Stimulated activated CD8-positive, alpha-beta memory T cell treated with anti-CD3 and anti-CD28 coated beads, Interleukin-4, amount 100 ng/mL, for 24 hours (primary cell): Measurements from ENCODE around the gene SLC35G3.
"Not testable (repeated sequence)": the region's sequence is repeated elsewhere in the genome, so short reads cannot be mapped to it uniquely, and the experiment has no call there.

Source experiments
- DNase-seq: peaks from one replicate; pipeline ENCODE4 v3.0.0-alpha.2; 2020; ENCODE audit warnings: low read depth

Gene SLC35G3

DNA sequence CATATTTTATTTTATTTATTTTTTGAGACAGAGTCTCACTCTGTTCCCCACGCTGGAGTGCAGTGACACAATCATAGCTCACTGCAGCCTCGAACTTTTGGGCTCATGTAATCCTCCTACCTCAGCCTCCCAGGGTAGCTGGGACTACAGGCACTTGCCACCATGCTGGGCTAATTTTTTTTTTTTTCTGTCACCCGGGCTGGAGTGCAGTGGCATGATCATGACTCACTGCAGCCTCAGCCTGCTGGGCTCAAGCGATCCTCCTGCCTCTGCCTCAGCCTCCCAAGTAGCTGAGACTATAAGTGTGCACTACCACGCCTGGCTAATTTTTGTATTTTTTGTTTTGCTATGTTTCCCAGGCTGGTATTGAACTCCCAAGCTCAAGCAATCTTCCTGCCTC, 29.5 kb downstream of the SLC35G3 start:
- no peak for DNase-seq

DNA sequence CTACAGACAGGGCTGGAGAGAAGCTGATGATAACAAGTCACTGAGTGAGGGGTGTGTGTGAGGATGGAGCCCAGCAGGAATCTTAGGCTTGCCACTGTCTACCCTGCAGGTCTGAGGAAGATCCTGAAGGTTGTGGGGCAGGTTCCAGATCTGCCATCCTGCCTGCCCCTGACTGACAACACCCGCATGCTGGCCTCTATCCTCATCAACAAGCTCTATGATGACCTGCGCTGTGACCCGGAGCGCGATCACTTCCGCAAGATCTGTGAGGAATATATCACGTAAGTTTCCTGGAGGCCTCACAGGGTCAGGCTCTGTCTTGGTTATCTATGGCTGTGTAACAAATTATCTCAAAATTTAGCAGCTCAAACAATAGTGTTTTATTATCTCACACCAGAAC, 30.3 kb downstream of the SLC35G3 start:
- DNase-seq, result no peak

DNA sequence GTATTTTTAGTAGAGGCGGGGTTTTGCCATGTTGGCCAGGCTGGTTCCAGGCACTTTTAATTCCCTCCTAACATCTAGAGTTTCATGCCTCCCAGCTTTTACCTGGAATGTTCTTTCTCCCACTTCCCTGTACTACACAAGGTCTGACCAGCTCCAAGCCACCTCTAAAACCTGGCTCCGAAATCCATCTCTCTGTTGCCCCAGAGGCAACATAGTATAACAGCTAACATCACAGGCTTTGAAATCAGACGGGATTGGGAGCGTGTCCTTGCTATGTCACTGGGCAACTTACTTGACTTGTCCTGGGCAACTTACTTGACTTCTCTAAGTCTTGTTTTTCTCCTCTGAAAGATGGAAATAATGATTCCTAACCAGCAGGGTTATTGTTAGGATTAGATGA, 31.4 kb downstream of the SLC35G3 start:
- DNase-seq, result no peak

DNA sequence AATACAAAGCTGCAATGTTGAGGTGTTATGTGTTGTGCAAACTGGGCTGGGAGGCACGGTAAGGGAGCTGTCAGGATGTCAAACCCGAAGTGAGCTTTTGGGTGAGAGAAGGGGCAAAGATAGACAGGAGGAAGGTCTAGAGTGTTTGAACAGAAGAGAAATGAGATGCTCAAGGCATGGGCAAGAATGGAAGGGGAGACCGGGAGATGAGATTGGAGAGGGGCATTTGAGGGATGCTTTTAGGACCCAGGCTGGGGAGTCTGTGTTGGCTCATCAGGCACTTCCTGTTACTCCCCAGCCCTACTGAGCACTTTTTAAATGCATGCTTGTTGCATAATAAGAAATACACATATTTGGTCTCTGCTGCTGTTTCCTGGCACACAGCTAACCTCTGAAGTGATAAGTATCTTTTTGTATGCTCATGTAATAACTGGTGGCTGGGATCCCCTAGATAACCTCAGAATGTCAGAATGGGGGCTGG, 32.9 kb downstream of the SLC35G3 start:
- DNase-seq, result no peak

DNA sequence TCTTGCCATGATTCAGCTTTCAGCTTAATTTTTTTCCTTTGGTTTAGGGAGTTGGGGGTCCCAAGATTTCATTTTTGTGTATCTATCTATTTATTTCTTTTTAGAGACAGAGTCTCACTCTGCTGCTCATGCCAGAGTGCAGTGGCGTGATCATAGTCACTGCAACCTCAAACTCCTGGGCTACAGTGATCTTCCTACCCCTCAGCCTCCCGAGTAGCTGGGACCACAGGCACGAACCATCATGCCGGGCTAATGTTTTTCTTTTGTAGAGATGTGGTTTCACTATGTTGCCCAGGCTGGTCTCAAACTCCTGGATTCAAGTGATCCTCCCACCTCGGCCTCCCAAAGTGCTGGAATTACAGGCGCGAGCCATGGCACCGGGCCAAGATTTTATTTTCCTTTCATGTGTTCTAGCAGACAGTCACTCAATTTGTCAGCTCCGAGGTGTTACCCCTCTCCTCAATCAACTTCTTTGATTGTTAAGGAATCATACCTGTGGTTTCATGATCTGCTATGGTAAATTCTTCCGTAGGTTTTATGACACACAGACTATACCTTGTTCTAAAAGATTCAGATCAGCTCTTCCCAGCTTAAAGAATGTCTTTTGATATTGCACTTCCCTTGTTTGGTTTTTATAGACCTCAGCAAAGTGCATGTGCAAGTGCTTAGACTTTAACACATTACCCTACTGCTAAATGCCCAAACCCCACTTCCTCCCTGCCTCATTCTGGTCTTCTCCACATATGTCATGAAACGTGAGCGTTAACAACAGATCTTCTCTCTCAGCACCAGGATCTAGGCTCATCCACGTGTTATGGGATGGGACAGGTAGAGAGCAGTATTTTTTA, 33.6 kb downstream of the SLC35G3 start:
- DNase-seq, result no peak

DNA sequence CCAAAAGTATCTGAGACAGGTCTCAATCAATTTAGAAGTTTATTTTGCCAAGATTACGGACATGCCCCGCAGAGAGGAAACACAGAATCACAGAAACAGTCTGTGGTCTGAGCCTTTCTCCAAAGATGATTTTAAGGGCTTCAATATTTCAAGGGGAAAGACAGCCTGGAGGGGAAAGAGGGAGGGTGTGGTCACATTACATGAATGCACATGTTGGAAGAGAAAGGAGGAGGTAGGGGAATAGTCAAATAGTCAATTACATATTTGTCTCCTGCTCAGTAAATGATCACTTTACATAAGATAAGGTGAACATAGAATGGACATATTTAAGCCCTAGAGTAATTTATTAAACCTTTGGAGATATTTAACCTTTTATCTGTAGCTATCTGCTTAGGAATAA, 34.3 kb downstream of the SLC35G3 start:
- no peak for DNase-seq

DNA sequence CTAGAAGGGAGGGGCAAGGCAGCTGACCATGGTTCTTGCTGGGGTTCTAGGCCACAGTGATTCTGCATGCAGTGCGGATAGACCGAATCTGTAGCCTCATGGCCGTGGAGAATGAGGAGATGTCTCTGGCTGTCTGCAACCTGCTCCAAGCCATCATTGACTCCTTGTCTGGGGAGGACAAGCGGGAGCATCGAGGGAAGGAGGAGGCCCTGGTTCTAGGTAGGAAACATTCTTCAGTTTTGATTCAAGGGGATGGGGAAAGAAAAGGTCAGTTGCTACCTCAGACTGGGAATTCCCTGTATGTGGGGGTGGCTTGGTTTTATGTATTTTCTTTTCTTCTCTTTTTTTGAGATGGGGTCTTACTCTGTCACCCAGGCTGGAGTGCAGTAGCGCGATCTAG, 38.9 kb downstream of the SLC35G3 start:
- no peak for DNase-seq

- no peak for DNase-seq
Observed at GRCh38 chr17:35154196-35155165, 39.7 kb downstream of the SLC35G3 start.

GRCh38 chr17:35152421-35153140, 41.6 kb downstream of the SLC35G3 start:
- DNase-seq, result no peak

GRCh38 chr17:35151080-35151479, 43.1 kb downstream of the SLC35G3 start:
- not testable (repeated sequence) for DNase-seq

DNA sequence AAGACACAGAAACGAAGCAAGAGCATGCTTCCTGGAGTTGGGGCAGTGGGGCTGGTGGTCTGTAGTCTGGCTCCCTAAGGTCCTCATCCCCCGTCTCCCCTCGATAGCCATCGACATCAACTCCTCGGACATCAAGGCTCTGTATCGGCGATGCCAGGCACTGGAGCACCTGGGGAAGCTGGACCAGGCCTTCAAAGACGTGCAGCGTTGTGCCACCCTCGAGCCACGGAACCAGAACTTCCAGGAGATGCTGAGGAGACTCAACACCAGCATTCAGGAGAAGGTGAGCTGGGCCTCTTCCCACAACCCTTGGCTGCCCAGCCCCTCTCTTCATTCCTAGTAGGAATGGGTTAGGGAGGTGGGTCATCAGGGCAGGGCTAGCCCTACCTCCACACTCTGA, 44.3 kb downstream of the SLC35G3 start:
- DNase-seq, result no peak

DNA sequence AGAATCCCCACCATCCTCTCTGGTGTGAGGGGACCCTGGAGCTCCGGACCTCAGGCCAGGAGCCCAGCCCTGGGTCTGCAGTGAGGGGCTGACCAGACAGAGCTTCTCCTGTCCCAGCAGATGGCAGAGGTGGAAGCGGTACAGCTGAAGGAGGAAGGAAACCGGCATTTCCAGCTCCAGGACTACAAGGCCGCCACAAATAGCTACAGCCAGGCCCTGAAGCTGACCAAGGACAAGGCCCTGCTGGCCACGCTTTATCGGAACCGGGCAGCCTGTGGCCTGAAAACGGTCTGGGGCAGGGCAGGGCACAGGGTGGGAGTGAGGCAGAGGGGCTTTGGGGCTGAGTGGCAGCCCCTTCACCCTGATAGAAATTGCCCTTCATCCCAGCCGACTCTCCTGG, 46.0 kb downstream of the SLC35G3 start:
- no peak for DNase-seq

DNA sequence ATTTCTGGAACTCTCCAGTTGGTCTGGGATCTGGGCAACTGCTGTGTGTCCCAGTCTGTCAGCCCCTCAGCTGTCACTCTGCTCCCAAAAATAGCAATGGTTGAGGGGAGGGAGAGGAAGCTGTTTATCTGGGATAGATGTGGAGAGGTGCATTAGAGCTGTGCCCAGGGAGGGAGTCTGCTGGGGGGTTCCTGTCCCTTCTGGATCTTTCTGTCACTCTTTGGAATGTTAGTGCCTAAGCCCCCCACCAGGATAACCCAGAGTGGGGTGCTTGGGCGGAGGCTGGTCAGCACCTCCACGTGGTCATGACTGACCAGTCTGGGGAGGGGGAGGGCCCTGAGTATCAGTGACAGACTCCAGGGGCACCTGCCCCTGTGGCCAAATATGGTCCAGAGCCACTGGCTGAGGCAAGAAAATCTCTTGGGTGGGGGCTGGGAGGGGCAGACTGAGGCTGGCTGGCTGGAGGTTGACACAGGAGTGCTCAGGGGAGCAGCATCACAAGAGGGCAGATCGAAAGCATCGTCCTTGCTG, 46.8 kb downstream of the SLC35G3 start, which contains the start of gene UNC45B:
UNC45B (plus strand) TSS at position 443 of the 531 bp plus-strand sequence. CDS start 447 bp downstream, outside the sequence.
- no peak for DNase-seq

DNA sequence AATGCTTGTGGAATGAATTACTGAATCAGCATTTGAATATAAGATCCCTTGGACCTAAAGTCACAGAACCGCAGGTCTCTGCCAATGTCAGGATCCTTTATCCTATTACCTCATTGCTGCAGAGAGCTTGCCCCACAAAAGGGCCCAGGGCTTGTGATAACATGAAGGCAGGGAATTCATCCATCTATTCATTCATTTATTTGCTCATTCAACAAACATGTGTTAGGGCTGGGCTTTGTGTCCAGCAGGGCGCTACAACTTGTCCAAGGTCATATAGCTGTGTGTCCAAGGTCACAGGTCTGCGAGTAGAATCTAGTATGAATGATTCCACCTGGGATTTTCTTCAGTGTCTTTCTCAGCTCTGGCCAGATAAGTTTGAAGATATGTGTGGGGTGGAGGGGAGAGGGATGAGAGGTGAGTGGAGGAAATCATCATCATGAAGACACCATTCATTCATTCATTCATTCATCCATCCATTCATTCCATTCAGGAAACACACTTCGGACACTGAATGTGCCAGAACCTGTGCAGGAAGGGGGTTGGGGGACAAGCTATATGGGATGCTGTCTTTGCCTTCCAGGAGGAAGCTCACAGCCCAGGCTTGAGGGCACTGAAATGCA, 47.9 kb downstream of the SLC35G3 start:
- DNase-seq, result no peak

DNA sequence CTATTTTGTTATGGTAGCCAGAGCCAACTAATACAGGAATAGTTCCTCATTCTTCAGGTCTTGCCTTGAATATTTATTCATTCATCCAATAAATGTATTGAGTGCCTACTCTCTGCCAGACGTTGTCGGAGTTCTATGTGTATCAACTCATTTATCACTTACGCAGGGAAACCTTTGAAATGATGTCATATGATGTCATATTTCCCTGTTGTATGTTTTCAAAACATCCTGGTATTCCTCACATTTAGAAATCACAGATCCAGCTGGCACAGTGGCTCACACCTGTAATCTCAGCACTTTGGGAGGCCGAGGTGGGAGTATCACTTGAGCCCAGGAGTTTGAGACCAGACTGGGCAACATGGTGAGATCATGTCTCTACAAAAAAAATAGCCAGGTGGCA, 49.4 kb downstream of the SLC35G3 start:
- DNase-seq, result no peak
